Osteoblast (primary cell): ENCODE data around the gene FOXI2. TPM values are rescaled to one million over a fixed set of nuclear protein-coding genes. Genes with fewer than 3 reads are reported as not detected.

Experiments used
- DNase-seq: peaks from one replicate; pipeline ENCODE4 v3.0.0; 2011; ENCODE audit warnings: low spot score, mixed read lengths; ENCODE audit not compliant: insufficient read length; ENCODE audit errors: missing footprints
- H2AFZ ChIP-seq: 2 replicates; pipeline ENCODE4 v1.6.0; 2011; ENCODE audit warnings: mild to moderate bottlenecking, low read length
- H3K27ac ChIP-seq: 2 replicates; pipeline ENCODE4 v1.5.1; 2011; ENCODE audit warnings: mild to moderate bottlenecking, low read depth, low read length, moderate library complexity
- H3K27me3 ChIP-seq: 2 replicates; pipeline ENCODE4 v1.6.0; 2012; ENCODE audit warnings: mild to moderate bottlenecking, control low read depth, inconsistent platforms, low read length, moderate library complexity; ENCODE audit not compliant: insufficient read depth
- H3K36me3 ChIP-seq: 2 replicates; pipeline ENCODE4 v1.5.1; 2011; ENCODE audit warnings: mild to moderate bottlenecking, low read length, control low read depth, moderate library complexity; ENCODE audit not compliant: insufficient read depth
- H3K4me1 ChIP-seq: 2 replicates; pipeline ENCODE4 v1.5.1; 2011; ENCODE audit warnings: mild to moderate bottlenecking, low read length, control low read depth, moderate library complexity; ENCODE audit not compliant: insufficient read depth
- H3K4me2 ChIP-seq: 2 replicates; pipeline ENCODE4 v1.6.0; 2011; ENCODE audit warnings: mild to moderate bottlenecking, low read length; ENCODE audit not compliant: insufficient read depth
- H3K4me3 ChIP-seq: fragments of 200-600 bp; sonication (generic); 3 replicates; pipeline ENCODE4 v1.5.1; 2012; ENCODE audit warnings: mild to moderate bottlenecking, low read length, inconsistent platforms; ENCODE audit not compliant: insufficient read depth
- H3K79me2 ChIP-seq: 2 replicates; pipeline ENCODE4 v1.6.0; 2012; ENCODE audit warnings: mild to moderate bottlenecking, low read length, control low read depth, inconsistent platforms; ENCODE audit not compliant: insufficient read depth
- H3K9me3 ChIP-seq: 2 replicates; pipeline ENCODE4 v1.5.1; 2011; ENCODE audit warnings: low read depth, low read length, control low read depth
- H4K20me1 ChIP-seq: 2 replicates; pipeline ENCODE4 v1.6.0; 2012; ENCODE audit warnings: mild to moderate bottlenecking, low read length, control low read depth; ENCODE audit not compliant: insufficient read depth
- total RNA-seq: library from RNA; depleted of rRNA; stranded (reverse); fragments of >200 nt; gene quantifications from 2 replicates; pipeline ENCODE4 v1.2.3, GENCODE V29; 2012
- TF ChIP-seq, protein P1 (sequence below): IDR thresholded peaks from 2 replicates; pipeline ENCODE4 v1.5.1; 2011; ENCODE audit warnings: mild to moderate bottlenecking, low read depth, low read length, moderate library complexity; ENCODE audit errors: extremely low read depth

FOXI2 gene
- total RNA-seq, 1 donor: not detected

DNA sequence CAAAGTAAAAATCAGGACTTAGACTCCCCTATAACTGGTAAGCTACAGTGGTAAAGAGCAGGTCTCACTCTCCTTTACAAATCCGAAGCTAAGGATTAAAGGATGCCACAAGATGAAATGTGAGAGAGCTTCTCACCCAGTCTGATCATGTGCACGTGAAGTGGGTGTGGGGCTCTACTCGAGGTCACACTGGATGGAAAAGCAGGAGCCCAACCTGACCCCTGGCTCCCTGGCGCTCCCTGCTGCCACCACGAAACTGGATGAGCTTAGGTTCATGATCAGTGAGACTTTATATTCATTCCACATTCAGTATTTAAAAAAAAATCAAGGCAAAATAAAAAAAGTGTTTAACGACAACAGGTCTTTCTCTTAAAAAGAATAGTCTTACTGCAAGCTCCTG is 21.7 kb upstream of the FOXI2 start:
- DNase-seq: no peak
- H3K27ac ChIP-seq: no peak overlapping the region
- H3K4me3 ChIP-seq: no peak overlapping the region
- TF ChIP-seq, protein P1, sequence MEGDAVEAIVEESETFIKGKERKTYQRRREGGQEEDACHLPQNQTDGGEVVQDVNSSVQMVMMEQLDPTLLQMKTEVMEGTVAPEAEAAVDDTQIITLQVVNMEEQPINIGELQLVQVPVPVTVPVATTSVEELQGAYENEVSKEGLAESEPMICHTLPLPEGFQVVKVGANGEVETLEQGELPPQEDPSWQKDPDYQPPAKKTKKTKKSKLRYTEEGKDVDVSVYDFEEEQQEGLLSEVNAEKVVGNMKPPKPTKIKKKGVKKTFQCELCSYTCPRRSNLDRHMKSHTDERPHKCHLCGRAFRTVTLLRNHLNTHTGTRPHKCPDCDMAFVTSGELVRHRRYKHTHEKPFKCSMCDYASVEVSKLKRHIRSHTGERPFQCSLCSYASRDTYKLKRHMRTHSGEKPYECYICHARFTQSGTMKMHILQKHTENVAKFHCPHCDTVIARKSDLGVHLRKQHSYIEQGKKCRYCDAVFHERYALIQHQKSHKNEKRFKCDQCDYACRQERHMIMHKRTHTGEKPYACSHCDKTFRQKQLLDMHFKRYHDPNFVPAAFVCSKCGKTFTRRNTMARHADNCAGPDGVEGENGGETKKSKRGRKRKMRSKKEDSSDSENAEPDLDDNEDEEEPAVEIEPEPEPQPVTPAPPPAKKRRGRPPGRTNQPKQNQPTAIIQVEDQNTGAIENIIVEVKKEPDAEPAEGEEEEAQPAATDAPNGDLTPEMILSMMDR: no peak
- H3K79me2 ChIP-seq: no peaks in the 10 kb centered on the region
- no peaks in the 10 kb centered on the region for H3K9me3 ChIP-seq
- no peaks in the 10 kb centered on the region for H3K36me3 ChIP-seq
- no peaks in the 10 kb centered on the region for H3K4me1 ChIP-seq
- no peaks in the 10 kb centered on the region for H4K20me1 ChIP-seq
- no peak overlapping the region for H3K4me2 ChIP-seq
- no peak overlapping the region for H2AFZ ChIP-seq
- H3K27me3 ChIP-seq: no peaks in the 10 kb centered on the region

DNA sequence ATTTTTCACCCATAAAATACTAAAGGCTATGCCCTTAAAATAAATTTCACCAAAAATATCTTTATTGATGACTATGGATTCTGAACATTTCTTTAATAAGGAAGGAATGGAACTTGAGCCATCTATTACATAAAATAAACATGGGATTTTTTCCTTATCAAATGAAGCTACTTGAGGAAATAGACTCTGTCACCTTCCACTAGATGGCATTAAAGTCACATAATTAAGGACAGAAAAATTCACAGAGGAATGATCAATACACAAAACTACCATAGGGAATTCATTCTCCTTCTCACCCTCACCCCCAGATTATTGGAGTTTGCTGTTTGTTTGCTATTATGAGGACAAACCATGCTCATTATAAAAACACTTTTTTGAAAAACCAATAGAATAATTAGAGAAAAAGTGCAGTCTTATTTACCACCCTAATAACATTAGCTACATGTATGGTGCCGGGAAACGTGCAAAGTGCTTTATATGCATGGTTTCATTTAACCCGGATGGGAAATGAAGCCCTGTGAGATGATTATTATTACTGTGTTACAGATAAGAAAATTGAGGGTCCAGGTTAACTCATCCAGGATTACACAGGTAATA is 21.1 kb upstream of the FOXI2 start:
- no peak for DNase-seq
- Histone ChIP-seq H2AFZ (no peak overlapping the region), H3K9me3 (no peaks in the 10 kb centered on the region), H3K27ac (no peak overlapping the region), H3K4me1 (no peaks in the 10 kb centered on the region), H3K79me2 (no peaks in the 10 kb centered on the region), H3K27me3 (no peaks in the 10 kb centered on the region), H4K20me1 (no peaks in the 10 kb centered on the region), H3K36me3 (no peaks in the 10 kb centered on the region), H3K4me2 (no peak overlapping the region), H3K4me3 (no peak overlapping the region)
- TF ChIP-seq, protein P1: peak; percentile 26

DNA sequence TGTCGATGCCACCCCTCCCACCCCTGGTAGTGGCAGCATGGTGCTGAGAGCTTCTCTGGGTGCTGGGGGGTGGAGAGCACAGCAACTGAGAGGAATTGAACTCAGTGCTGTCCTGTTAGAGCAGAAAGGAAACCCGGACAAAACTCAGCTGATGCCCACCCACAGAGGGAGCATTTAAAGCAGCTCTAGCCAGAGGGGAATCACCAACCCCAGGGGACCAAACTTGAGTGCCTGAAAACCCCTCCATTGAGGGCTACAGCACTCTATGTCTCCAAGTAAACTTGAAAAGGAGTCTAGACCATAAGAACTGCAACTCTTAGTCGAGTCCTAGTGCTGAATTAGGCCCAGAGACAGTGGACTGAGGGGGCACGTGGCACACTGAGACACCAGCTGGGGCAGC is 16.8 kb upstream of the FOXI2 start:
- no peak overlapping the region for H3K4me2 ChIP-seq
- H2AFZ ChIP-seq: no peak overlapping the region
- H3K36me3 ChIP-seq: no peaks in the 10 kb centered on the region
- no peak overlapping the region for H3K27ac ChIP-seq
- TF ChIP-seq, protein P1: no peak
- no peak for DNase-seq
- H4K20me1 ChIP-seq: no peaks in the 10 kb centered on the region
- no peaks in the 10 kb centered on the region for H3K9me3 ChIP-seq
- no peaks in the 10 kb centered on the region for H3K4me1 ChIP-seq
- no peaks in the 10 kb centered on the region for H3K79me2 ChIP-seq
- H3K27me3 ChIP-seq: no peaks in the 10 kb centered on the region
- H3K4me3 ChIP-seq: no peak overlapping the region

DNA sequence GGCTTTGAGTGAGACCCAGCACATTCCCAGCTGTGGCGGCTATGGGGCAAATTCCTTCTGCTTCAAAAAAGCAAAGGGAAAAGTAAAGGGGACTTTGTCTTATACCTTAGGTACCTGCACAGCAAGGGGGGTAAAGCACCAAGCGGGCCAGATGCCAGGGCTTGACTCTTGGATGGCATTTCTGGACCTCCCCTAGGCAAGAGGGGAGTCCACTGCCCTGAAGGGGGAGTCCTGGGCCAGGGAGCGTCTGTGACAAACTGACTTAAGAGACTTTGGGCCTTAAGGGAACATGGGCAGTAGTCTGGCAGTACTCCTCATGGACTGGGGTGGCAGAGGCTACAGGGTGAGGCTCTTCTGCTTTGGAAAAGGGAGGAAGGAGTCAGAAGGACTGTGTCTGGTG is 16.1 kb upstream of the FOXI2 start:
- DNase-seq: no peak
- no peaks in the 10 kb centered on the region for H3K27me3 ChIP-seq
- TF ChIP-seq, protein P1: no peak
- H3K27ac ChIP-seq: no peak overlapping the region
- H3K9me3 ChIP-seq: no peaks in the 10 kb centered on the region
- H3K4me1 ChIP-seq: no peaks in the 10 kb centered on the region
- no peaks in the 10 kb centered on the region for H4K20me1 ChIP-seq
- no peak overlapping the region for H3K4me3 ChIP-seq
- no peaks in the 10 kb centered on the region for H3K36me3 ChIP-seq
- H2AFZ ChIP-seq: no peak overlapping the region
- H3K4me2 ChIP-seq: no peak overlapping the region
- H3K79me2 ChIP-seq: no peaks in the 10 kb centered on the region
